ENCODE measurements around the gene RCBTB2.

The RCBTB2 gene

DNA sequence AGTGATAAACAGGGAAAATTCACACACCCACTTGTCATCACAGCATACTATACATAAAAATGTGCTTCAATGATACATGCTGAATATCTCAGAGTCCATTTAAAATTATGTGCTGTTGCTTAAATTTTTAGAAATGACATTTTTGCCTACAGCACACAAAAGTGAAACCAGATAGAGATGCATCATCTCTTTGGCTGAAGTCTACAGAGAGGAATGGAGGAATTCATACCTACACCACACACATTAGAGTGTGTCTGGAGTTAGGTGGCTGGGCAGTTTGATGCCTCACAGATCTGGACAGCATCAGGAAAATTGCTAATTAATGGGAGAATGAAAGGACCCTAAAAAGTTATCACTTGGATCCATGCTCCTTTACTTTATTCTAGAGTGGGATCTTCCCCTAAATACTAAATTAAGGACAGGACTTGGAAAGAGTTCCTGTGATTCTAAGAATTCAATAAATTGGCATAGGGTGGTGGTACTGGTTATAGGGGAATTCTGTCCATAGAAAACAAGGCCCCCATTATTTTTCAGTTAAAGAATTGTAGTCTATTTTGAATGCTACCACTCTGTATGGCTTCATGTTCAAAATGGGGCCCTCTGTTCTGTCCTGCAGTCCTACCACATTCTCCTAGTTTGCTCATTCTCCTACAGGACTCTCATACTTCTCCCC, 41.3 kb downstream of the RCBTB2 start:
- peak; percentile 36 for DNase-seq (ENCODE audit: low read depth)
- TF ChIP-seq, protein P1, sequence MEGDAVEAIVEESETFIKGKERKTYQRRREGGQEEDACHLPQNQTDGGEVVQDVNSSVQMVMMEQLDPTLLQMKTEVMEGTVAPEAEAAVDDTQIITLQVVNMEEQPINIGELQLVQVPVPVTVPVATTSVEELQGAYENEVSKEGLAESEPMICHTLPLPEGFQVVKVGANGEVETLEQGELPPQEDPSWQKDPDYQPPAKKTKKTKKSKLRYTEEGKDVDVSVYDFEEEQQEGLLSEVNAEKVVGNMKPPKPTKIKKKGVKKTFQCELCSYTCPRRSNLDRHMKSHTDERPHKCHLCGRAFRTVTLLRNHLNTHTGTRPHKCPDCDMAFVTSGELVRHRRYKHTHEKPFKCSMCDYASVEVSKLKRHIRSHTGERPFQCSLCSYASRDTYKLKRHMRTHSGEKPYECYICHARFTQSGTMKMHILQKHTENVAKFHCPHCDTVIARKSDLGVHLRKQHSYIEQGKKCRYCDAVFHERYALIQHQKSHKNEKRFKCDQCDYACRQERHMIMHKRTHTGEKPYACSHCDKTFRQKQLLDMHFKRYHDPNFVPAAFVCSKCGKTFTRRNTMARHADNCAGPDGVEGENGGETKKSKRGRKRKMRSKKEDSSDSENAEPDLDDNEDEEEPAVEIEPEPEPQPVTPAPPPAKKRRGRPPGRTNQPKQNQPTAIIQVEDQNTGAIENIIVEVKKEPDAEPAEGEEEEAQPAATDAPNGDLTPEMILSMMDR (IDR thresholded peaks at IDR 0.05; ENCODE audit: insufficient read depth, low read depth, low read length, missing control alignments), result no peak
- H3K4me3 ChIP-seq (ENCODE audit: low read depth, low read length), result peak overlapping the region; percentile 66

DNA sequence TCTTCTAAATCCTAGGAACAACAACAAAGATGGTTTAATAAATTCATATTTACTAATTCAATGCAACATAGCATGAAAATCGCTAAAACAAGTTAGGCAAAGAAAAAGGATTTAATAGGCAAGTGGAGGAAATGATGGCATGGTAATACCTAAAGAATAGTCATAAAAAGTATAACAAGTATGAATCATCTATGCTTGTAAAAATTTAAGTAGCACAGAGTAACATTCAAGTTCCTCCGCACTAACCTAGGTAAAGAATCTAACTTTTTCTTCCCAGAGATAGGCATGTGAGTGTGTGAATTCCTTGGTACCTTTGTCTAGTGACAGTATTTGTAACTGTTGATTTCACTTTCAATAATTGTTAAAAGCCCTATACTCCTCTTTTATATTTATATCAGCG, 42.6 kb downstream of the RCBTB2 start:
- TF ChIP-seq, protein P1 (IDR thresholded peaks at IDR 0.05; ENCODE audit: insufficient read depth, low read depth, low read length, missing control alignments), result no peak

DNA sequence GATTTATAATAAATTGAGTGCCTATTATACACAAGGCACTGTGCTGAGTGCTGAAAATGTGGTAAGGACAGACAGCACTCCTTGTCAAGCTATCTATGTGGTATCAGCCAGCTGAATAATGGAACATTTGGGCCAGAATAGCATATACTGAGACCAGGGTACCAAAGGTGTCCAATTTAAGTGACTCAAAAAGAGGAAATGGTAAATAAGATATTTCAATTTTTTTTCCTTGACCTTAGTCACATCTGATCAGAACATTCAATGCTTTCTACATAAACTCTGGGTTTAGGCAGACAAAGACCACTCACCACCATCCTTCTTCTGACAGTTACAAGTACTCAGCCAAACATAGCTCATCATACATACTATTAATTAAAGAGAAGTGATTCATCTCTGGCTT, 43.2 kb downstream of the RCBTB2 start:
- TF ChIP-seq, protein P1 (IDR thresholded peaks at IDR 0.05; ENCODE audit: insufficient read depth, low read depth, low read length, missing control alignments), result no peak
- DNase-seq (ENCODE audit: low read depth), result no peak
- peak overlapping the region; percentile 66 for H3K4me3 ChIP-seq (ENCODE audit: low read depth, low read length)

More for the DNA sequence above, 42.6 kb downstream of the RCBTB2 start:
- peak overlapping the region; percentile 66 for H3K4me3 ChIP-seq (ENCODE audit: low read depth, low read length)
- DNase-seq (ENCODE audit: low read depth), result no peak

DNA sequence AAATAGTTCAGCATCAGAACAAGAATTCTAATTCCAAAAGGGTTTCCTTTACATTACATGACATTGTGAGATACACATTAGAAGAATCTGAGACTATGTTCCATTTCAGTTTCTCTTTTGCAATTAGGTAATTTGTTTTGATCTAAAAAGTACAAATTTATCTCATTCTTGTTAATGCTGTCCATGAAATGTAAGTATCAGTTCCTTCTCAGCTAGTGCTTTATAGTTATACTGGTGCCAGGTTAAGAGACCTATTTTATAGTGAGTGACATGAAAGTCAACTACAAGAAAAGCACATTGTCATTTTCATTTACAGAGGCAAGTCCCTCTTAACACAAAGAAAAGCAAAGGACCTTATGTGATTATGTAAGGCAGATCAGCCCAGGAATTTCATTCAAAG, 43.9 kb downstream of the RCBTB2 start:
- H3K4me3 ChIP-seq (ENCODE audit: low read depth, low read length), result peak overlapping the region; percentile 66
- TF ChIP-seq, protein P1 (IDR thresholded peaks at IDR 0.05; ENCODE audit: insufficient read depth, low read depth, low read length, missing control alignments), result no peak
- peak; percentile 53 for DNase-seq (ENCODE audit: low read depth)

DNA sequence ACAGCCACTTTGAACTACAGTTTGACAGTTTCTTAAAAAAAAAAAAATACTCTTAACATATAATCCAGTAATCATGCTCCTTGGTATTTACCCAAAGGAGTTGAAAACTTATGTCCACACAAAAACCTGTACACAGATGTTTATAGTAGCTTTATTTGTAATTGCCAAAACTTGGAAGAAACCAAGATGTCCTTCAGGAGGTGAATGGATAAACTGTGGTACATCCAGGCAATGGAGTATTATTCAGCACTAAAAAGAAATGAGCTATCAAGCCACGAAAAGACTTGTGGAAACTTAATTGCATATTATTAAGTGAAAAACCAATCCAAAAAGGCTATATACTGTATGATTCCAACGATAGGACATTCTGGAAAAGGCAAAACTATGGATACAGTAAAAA, 44.9 kb downstream of the RCBTB2 start:
- TF ChIP-seq, protein P1 (IDR thresholded peaks at IDR 0.05; ENCODE audit: insufficient read depth, low read depth, low read length, missing control alignments), result no peak
- no peak for DNase-seq (ENCODE audit: low read depth)
- H3K4me3 ChIP-seq (ENCODE audit: low read depth, low read length), result no peak overlapping the region

DNA sequence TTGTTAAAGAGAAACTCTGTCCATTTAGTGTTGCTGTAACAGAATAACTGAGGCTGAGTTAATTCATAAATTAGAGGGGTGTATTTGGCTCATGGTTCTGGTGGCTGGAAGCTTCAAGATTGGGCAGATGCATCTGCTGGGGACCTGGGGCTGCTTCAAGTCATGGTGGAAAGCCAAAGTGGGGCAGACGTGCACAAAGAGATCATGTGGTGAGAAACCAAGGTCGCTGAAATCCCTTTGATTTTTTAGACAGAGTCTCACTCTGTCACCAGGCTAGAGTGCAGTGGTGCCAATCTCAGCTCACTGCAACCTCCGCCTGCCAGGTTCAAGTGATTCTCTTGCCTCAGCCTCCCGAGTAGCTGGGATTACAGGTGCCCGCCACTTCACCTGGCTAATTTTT, 46.0 kb downstream of the RCBTB2 start:
- TF ChIP-seq, protein P1 (IDR thresholded peaks at IDR 0.05; ENCODE audit: insufficient read depth, low read depth, low read length, missing control alignments), result no peak
- no peak overlapping the region for H3K4me3 ChIP-seq (ENCODE audit: low read depth, low read length)
- DNase-seq (ENCODE audit: low read depth), result no peak

DNA sequence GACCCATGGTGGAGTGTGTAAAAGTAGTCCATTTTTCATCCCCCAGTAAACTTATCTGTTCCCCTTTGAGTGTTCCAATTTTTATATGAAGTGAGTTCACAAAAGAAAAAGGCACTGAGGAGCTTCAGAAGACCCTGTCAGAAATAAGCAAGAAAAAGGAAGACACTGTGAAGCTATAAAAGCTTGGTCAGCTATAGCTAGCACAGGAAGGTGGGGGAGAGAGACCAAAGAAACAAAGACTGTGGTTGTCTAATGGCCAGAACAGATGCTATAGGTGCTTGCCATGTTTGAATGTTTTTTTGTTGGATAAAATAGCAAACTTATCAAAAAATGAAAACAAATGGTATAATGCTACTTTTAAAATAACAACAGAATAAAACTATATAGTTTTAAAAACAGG, 46.5 kb downstream of the RCBTB2 start:
- DNase-seq (ENCODE audit: low read depth), result no peak
- TF ChIP-seq, protein P1 (IDR thresholded peaks at IDR 0.05; ENCODE audit: insufficient read depth, low read depth, low read length, missing control alignments), result no peak
- no peak overlapping the region for H3K4me3 ChIP-seq (ENCODE audit: low read depth, low read length)
